ENCODE results near the gene PRKG1.

- TF ChIP-seq TAF1 (IDR thresholded peaks at IDR 0.05; ENCODE audit: low read depth): no peak
- no peak for TF ChIP-seq CREB1 (IDR thresholded peaks at IDR 0.05; ENCODE audit: low read depth)
- no peak for TF ChIP-seq USF1 (IDR thresholded peaks at IDR 0.05)
- no peak for TF ChIP-seq TEAD4 (IDR thresholded peaks at IDR 0.05)
- TF ChIP-seq NFIC (IDR thresholded peaks at IDR 0.05): no peak
- TF ChIP-seq REST (IDR thresholded peaks at IDR 0.05; ENCODE audit: low read depth): no peak
- no peak for TF ChIP-seq TCF12 (IDR thresholded peaks at IDR 0.05; ENCODE audit: low read depth)
- TF ChIP-seq MAX (IDR thresholded peaks at IDR 0.05): no peak
- no peak for TF ChIP-seq EP300 (IDR thresholded peaks at IDR 0.05; ENCODE audit: borderline replicate concordance)
- no peak for TF ChIP-seq YY1 (IDR thresholded peaks at IDR 0.05; ENCODE audit: low read depth)
- TF ChIP-seq CEBPB (IDR thresholded peaks at IDR 0.05): no peak
- no peak for TF ChIP-seq FOXM1 (IDR thresholded peaks at IDR 0.05; ENCODE audit: borderline replicate concordance, low read depth)
- TF ChIP-seq RAD21 (IDR thresholded peaks at IDR 0.05; ENCODE audit: low read depth): no peak
Observed at GRCh38 chr10:52019656-52020055, 945.4 kb downstream of the PRKG1 start.

Data from Ishikawa (cell line).